ENCODE data around the gene DGCR6.
"Not testable (repeated sequence)": the region's sequence is repeated elsewhere in the genome, so short reads cannot be mapped to it uniquely, and the experiment has no call there.

DGCR6 gene

DNA sequence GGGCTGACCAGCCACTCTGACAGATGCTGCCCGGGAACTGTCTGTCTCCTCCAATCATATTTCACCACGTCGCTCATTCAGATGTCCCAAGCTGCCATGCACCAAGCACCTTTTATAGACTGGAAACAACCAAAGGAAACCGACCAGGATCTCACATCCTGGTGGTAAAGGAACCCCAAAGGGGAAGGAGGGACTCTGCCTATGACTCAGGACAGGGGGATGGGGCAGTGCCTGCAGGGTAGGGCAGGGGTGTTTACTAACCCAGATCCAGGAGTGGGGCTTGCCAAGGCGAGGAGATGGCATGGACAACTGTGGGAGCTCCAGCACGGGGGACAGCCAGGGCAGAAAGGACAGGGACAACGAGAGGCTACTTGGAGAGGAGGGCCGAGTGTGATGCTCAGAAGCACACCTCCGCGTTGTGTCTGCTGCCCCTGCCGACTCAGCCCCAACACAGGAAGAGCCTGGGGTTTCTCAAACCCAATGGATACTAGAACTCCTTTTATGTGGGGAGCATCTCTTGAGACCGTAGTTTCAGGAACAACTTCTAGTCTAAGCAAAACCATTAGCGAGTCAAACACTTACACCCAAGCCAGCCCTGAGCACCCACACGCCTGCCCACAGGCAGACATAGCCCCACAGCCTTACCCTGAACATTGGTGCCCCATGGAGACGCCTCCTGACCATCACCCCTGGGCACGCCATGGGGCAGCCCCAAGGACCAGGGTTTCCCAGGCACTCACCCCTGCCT lies 26.0 kb downstream of the DGCR6 start:
- no peak for DNase-seq

DNA sequence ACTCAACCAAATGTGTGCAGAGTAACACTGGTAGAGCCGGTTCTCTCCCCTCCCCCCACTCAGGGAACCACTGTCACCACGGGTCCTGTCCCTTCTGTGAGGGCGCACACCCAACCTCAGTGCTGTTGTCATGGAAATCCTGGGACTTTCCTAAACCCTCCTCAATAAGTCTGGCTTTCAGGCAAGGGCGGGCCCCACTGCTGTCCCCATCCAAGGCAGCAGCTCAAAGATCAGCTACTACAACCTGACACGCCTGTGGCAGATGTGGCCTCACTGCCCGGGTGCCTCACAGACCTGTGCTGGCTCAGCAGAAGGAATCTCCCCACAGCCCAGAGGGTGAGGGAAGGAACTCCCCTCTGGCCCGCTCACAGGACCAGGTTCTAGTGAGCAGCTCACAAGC lies 27.8 kb downstream of the DGCR6 start:
- no peak for DNase-seq

DNA sequence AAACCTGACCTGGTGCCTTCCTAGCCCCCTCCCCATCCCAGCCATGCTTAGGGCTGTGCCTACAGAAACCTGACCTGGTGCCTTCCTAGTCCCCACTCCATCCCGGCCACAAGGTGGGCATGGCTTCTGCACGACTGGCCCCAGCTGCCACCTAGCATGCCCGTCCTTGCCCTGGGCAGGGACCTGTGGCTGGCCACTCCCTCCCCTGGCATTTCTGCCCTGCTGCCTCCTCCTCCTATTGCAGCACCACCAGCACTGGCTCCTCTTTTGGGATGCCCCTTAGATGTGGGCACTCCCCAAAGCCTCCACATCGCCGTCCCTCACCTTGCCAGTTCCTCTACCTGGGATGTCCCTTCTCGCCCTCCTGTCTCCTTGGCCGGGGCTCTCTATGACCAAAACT lies 28.6 kb downstream of the DGCR6 start:
- not testable (repeated sequence) for DNase-seq

DNA sequence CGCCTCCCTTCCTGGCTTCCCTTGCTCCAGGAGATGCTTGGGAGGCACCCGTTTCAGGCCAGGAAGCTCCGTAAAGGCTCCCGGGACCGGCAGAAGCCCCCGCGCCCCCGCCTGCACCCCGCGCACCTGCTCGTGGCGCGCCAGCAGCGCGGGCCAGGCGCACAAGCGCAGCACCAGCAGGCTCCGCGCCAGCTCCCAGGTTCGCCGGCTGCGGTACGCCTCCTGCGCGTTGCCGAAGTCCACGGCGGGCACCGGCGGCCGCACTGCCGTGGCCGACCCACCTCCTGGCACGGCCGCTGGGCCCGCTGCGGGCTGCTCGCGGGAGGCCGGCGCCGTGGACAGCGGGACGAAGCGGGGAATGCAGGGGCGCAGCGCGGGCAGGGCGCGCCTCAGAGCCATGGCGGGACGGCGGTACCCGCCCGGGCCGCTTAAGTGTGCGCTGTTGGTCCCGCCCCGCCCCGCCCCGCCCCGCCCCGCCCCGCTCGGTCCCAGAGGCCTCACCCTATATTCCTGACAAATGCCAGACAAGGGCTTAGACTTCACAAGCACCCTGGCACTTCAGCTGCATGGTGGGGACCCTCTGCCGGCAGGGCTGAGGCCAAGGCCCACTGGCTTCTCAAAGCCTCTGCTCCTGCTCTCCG lies 29.9 kb downstream of the DGCR6 start, which contains the start of gene PRODH:
PRODH (minus strand) TSS at position 405 of the 641 bp plus-strand sequence; CDS start at position 399, 6 bp downstream.
- DNase-seq = no peak

DNA sequence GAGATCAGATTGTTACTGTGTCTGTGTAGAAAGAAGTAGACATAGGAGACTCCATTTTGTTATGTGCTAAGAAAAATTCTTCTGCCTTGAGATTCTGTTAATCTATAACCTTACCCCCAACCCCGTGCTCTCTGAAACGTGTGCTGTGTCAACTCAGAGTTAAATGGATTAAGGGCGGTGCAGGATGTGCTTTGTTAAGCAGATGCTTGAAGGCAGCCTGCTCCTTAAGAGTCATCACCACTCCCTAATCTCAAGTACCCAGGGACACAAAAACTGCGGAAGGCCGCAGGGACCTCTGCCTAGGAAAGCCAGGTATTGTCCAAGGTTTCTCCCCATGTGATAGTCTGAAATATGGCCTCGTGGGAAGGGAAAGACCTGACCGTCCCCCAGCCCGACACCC lies 32.6 kb downstream of the DGCR6 start:
- DNase-seq = not testable (repeated sequence)

DNA sequence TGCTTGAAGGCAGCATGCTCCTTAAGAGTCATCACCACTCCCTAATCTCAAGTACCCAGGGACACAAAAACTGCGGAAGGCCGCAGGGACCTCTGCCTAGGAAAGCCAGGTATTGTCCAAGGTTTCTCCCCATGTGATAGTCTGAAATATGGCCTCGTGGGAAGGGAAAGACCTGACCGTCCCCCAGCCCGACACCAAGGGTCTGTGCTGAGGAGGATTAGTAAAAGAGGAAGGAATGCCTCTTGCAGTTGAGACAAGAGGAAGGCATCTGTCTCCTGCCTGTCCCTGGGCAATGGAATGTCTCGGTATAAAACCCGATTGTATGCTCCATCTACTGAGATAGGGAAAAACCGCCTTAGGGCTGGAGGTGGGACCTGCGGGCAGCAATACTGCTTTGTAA lies 41.0 kb downstream of the DGCR6 start:
- not testable (repeated sequence) for DNase-seq

DNA sequence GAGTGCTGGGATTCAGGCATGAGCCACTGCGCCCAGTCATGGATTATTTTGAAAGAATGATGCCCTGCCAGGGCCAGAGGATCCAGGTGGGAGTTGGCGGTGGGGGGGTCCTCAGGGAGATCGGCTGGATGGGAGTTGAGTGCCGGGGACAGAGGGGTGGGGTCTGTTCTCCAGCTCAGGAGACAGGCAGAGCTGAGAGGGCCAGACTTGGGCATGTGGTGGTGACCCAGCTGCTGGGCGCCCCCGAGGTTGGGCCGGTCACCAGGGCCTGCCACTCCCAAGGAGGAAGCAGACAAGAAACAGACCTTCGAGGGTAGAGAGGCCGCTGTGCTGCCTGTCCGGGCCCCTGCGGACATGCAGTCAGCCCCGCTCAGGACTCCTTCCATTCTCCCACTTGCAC lies 41.8 kb downstream of the DGCR6 start:
- no peak for DNase-seq

DNA sequence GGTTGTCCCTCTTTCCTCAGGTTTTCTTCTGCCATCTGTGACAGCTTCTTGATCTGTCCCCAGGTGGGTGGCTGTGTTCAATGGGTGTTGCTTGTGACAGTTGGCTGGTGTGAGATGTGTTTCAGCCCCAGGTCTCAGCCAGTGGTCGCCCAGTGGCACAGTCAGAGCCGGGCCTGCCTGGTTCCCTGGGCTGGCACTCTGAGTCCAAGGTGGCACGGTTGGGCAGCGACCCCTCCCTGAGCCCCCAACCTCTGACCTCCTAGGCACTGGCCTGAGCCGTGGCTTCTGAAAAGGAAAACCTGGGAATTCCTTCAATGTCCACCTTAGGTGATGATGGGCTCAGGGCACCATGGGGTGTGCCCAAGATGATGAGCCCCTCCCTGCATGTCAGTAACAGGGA lies 44.0 kb downstream of the DGCR6 start:
- DNase-seq = no peak

DNA sequence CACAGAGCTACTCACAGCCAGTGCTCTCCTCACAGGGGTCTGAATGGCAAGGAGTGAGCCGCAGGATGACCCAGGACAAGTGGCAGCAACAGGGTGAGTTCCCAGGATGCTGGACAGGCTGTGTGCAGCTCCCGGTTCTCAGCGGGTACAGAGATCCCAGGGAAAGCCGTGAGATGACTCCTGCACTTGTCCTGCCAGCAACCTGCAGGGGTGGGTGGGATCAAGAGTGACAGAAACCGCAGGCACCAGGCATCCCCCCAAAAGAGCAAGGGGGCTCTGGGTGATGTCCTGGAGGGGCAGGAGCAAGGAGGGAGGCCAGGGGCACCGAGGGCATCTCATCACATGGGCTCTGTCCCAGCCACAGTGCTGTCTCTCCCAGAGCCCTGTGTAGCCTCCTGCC lies 45.9 kb downstream of the DGCR6 start:
- DNase-seq = no peak

DNA sequence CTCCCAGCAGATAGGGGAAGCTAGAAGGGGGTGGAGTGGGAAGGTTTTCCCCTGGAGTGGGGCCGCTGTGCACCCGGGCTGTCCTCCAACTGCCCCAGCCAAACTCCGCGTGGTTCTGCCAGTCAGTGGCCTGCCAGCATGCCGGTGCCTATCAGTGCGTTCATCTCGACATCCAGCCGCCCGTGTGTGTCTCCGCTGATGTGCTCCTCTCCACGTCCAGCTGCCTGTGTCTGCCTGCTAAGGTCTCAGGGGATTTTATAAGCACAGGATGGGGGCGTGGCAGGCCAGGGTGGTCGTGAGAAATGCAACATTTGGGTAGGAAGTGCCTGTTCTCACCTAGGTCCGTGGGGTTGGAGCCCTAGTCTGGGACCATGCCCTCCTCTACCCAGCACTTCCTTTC lies 47.0 kb downstream of the DGCR6 start:
- DNase-seq = not testable (repeated sequence)

DNA sequence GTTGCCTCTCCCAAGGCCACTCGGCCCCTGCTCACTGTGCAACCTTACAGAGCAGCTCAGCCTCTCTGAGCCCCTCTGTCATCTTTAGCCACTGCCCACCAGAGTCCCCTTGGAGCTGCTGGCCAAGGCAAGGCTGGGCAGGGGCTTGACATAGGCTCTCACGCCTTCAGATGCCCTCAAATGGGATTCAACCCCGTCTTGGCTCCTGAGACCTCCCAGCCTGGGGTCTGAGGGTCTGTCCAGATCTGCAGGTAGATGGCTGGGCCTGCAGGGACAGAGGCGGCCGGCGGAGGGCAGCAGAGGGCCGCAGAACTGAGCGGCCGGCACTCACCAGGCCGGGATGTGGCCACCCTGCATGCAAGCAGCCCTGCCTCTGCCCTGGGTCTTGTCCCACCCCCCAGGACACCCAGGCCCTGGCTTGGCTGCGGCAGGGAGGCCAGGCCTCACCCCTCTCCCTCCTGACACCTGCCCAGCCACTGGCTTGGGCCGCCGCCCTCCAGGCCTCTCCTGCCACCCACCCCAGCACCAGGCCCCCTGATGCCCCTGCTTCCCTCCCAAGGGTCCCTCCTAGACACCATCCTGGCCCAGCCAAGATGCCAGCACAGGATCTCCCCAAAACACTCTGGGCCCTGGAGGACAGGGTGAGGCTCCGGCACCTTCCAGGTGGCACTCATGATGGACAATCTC lies 48.3 kb downstream of the DGCR6 start:
- peak; percentile 23 for DNase-seq

DNA sequence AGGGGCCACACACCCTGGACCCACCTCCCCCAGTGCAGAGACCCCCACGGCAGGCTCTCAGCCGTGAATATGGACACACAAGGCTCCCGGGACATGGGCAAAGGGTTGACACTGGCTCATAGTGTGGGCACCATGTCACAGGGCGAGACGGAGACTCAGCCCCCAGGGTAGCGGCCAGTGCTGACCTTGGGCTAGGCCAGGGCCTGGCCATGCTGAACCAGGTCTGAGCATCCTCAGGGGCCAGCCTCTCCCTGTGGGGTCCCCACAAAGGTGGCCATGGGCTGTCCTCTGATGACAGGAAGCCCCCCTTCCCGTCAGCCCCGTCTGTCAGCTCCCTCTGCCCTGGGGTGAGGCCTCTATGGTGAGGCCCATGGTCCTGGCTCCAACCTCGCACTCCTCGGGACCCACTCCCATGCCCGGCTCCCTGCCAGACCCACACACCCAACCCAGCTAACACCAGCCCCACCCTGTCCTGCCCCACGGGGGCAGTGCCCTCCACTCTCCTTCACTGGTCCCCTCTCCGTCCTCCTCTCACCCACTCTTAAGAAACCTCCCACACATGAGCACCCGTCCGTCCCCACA lies 49.0 kb downstream of the DGCR6 start:
- no peak for DNase-seq

DNA sequence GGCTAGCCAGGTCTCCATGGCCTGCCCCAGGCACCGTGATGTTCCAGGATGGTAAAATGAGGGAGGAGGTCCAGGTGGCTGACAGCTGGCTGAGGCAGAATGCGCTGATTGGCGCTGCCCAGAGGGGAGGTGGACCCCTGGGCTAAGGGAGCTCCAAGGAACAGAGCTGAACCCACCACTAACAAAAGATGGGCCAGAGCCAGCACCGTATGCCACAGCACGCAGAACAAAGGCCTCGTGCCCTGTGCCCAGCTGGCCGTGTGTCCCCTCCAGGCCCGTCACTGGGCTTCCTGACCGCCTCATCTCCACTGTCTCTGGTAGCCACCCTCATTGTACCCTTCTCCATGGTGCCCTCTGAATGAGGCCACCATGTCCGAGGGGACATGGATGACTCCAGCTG lies 49.6 kb downstream of the DGCR6 start:
- no peak for DNase-seq

DNA sequence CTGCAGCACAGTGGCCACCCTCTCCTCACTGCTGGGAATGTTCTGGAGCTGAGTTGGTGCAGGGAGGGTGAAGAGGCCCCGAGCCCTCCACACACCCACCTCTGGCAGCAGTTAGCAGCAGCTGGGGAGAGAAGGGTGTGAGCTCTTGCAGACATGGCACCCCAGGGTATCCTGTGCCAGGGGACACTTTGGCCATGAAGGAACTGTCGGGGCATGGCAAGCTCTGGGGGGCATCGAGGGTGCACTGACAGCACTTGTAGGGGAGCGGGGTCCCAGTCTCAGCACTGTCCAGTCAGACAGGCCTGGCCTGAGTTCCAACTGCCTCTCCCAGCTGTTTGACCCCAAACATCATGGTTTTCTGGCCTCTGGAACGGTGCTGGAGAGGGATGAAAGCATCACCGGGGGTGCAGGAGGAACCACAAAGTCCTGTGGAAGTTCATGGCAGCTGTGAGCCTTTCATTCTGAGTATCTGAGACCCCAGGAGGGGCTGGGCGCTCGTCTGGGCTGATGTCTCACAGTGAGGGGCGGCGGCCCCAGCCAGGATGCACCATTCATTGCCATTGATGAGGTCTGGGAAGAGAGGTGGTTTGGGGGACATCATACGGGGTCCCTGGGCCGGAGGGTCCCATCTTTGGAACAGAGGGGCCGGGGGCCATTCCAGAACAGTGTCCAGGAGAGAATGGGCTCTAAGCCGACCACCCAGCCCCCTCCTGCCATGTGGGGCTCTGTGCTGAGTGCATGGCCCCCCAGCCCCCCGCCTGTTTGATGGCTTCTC lies 50.2 kb downstream of the DGCR6 start:
- DNase-seq = not testable (repeated sequence)

DNA sequence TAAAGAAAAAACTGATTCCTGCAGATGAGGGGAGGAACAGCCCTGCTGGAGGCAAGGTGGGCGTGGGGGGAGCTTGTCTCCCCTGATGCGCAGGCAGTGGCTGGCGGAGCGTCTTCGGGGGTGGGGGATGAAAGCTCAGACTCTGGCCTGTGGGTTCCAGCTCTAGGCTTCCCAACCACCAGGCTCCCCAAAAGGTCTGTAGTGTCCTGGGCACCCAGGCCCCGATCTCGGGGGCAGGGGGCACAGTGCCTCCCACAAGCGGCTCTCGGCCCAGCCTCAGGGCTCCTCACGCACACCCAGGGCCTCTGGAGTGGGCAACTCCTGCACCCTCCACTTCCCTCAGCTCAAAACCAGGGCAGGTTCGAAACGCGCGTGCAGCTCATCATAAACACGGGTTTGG lies 50.8 kb downstream of the DGCR6 start:
- DNase-seq = not testable (repeated sequence)

DNA sequence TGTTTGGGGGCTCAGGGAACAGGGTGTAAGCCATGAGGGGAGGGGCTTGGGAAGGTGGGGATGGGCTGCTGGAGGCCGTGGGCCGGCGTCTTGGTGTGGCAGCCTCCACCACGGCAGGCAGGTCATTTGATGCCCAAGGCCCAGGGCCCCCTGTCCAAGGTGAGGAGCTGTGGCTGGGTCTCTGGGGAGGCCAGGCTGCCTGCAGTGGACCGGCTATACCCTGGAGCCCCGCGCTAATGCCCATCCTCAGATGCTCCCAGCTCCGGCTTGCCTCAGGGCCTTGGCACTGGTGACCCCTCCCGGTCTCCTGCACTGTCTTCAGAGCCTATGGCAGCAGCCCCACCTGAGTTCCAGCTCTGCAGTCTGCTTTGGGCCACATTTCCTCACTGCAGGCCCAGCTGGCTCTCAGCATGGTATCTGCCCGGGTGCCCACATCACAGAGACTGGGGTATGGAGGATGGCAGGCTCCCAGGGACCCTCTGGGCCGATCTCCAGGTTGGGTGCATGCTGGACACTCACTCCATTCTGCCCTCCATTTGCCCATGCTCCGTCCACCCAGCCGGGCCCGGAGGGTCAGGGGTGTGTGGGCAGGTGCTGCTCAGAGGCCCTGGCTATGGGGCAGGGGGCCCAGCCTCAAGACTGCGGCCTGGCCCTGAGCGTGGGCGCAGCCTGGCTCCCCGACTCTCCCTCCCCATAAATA lies 51.7 kb downstream of the DGCR6 start:
- DNase-seq = not testable (repeated sequence)

DNA sequence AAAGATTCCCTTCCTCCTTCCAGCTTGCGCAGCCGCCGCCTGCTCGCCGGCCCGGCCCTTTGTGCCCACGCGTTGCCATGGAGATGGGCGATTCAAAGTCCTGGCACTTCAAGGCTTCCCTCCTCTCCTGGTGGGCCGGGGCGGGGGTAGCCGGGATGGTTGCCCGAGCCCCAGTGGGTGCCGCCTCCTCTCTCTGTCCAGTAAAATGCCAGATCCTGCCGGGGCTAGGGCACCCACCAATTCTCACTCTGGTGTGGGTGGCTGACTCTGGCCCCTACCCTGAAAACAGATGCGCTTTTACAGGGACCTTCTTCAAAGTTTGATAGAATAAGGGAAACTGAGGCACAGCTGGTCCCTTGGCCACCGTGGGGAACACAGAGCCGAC lies 52.2 kb downstream of the DGCR6 start:
- not testable (repeated sequence) for DNase-seq

DNA sequence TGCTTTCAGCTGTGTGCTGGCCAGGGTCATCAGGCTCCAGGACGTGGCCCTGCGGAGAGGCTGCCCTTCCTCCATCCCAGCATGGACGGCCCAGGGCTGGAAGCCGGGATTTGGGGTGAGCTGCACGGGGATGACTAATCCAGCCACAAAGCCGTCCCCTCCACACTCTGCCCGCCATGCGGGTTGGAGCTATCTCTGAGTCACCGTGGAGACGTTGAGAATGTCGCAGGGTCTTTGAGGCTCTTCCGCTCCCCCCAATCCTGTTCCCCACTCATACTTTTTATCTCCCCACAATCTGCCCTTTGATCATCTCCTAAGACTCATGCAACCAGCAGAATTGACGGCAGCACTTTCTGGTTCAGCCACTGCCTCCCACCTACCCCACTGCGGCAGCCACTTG lies 52.6 kb downstream of the DGCR6 start:
- DNase-seq = peak; percentile 20

DNA sequence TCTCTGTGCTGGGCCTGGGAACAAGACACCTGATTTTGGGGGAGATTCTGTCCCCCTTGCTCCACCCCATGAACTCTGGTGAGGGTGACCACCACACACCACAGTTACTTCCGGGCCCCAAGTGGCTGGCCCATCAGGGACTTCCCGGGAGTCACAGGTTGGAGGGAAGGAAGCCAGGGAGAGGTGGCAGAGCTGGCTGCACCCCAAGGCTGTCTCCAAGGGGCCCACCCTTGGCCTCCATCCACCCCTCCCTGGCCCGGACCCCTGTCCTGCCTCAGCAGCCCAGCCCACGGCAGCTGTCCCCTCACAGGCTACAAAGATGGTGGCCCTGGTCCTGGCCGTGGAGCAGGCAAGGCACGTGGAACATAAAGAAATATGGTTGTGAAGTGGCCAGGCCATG lies 53.1 kb downstream of the DGCR6 start:
- not testable (repeated sequence) for DNase-seq

DNA sequence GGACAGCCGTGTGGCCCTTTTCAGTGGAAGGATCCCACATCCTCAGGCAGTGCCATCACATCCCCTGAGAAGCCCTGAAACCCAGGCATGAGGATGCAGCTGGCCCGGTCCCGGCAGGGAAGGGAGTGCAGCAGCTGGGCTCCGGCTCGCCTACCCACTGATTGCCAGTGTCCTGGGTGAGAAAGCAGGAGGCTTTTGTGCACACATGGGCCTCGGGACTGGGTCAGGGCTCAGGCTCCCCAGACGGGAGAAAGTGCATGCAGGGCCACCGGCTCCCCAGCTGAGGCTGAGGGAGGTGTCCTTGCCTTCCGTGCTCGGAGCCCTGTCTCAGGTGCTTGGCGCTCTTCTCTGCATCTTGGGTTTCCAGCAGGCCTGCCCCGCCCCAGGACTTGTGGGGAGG lies 53.6 kb downstream of the DGCR6 start:
- not testable (repeated sequence) for DNase-seq

DNA sequence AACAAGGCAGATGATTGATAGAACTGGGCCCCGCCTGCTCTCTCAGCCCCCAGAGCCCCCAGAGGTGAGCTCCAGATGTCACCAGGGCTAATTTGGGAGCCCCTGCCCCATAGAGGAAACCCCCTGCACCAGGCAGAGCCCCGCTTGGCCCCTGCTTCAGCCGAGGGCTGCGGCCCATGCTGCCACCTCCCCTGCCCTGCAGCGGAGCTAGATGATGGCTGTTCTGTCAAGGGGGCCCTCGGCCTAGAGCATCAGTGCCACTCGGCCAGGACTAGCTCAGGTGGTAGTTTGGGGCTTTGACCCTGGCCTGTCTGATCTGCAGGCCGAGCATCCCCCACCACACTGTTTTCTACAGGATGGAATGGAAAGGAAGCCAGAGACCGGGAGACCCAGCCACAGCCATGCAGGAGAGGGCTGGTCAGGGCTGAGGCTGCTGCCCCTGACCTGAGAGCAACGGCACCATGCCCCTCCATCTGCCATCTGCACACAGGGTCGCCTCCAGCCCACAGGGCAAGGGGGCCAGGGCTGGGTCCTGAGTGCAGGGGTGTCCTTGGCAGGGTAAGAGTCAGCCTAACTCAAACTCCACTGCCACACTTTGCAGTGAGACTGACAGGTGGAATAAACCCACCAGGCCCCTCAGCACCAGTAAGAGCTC lies 54.2 kb downstream of the DGCR6 start:
- not testable (repeated sequence) for DNase-seq

DNA sequence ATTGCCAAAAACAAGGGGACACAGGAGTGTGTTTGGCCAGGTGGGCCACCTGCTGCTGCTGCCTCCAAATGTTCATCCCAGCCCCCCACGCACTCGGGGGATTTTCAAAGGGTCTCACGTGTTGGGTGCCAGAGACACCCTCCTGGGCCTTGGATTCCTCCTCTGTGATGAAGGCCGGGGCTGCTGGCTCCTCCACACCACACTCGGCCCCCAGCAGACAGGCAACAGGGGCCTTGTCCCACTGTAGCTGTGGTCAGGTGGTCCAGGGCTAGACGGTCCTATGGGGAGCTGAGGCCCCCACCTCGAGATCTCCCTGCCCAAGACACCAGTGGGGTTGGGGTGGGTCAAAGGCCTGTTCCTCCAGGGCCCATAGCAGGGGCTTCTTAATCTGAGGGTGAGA lies 55.1 kb downstream of the DGCR6 start:
- not testable (repeated sequence) for DNase-seq
